ENCODE results near the gene AIP. TPM values are rescaled to one million over a fixed set of nuclear protein-coding genes. Genes with fewer than 3 reads are reported as not detected.

Gene AIP
- total and polyA plus RNA-seq, 9 of the 15 experiments (the other 6 are each of a cell fraction or from before 2014, with no cell fraction given): 5.2 to 92.5 (median 52.7) TPM

DNA sequence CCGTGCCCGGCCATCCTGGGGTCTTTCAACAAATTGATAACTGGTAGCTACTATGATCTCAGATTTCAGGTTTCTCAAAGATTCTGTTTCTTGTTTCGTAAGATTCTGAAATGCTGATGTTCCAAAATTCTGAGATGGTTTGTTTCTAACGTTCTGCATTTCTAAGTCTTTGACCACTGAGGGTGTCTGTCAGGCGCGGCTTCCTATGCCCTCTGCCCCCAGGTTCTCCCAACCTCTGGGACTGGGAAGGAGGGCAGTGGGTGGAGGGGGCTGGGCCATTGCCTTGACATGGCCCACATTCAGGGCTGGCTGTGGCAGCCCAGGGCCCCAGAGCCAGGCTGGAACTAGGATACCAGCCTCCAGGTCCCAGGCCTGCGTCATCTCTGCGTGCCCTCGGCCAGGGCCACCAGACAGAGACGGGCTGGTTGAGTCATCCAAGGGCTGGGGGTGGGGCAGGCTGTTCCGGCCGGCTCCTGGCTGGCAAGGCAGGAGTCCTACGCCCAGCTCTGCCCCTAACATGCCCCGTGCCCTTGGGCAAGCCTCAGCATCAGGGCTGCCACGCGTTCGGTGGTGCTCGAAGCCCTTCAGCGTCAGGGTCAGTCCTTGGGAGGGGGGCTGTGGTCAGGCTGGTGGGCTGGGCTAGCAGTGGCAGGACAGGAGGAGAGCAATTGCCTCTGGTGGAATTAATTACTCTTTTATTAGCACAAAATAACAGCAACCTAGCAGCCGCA, 19.0 kb upstream of the AIP start (continued):
- TF ChIP-seq MAZ (CRISPR knock-in tag; conservative IDR thresholded peaks at IDR 0.05 in 1 of 2, IDR thresholded peaks at IDR 0.05 in 1 of 2): no peak; a peak in 2 of 4 replicates
- no peak for TF ChIP-seq SREBF1 (IDR thresholded peaks at IDR 0.05; ENCODE audit: borderline replicate concordance, low read depth, low read length)
- TF ChIP-seq, protein P1, sequence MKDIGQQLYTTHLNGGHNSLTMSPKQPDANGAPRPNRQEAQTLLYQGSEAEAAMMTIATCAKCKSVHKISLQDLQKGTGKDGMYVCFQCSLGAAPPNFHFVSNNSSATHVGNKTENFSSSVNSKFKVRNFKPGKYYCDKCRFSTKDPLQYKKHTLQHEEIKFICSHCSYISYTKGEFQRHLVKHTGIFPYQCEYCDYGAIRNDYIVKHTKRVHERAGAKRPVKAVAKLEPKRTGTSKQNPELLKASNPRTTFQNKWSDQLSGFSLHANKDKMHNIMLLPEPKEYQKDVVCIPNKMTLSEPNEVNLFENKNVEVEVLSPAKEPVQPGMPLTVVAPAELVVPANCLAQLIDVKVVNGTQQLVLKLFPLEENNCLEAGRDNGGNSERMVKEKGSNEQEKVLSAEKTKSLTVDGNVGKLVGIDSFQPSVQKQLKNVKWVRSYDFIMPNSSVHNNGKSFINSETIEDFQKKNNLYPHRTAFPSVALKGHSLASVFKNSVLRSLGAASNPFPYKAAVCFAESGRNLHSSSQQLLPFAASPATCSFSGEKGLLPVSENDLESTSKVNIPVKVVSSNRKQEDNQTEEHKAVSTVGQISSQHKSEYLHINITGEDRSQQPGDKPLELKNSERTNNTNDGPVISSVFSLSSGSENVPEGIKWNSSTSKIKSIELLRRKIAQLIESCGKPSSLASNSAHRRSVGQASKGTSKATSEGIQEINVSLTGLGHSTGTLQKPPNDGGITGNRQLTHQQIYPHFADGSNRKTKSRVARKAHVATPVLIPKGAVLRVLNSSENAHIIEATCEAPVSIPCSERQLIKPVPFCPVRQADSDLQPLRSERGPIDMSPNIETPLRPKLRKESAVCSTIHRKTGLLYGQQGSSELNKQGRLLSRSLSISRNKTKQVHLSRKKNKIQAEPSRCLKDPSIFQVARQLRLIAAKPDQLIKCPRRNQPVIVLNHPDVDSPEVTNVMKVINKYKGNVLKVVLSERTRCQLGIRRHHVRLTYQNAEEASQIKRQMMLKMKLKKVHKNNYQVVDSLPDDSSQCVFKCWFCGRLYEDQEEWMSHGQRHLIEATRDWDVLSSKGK (CRISPR knock-in tag; IDR thresholded peaks at IDR 0.05): no peak
- TF ChIP-seq NONO (IDR thresholded peaks at IDR 0.05; ENCODE audit: low read depth in 2 of 2, low read length in 1 of 2): no peak
- TF ChIP-seq TFAP4 (CRISPR knock-in tag; IDR thresholded peaks at IDR 0.05; ENCODE audit: borderline replicate concordance): peak; percentile 76
- TF ChIP-seq, protein P2, sequence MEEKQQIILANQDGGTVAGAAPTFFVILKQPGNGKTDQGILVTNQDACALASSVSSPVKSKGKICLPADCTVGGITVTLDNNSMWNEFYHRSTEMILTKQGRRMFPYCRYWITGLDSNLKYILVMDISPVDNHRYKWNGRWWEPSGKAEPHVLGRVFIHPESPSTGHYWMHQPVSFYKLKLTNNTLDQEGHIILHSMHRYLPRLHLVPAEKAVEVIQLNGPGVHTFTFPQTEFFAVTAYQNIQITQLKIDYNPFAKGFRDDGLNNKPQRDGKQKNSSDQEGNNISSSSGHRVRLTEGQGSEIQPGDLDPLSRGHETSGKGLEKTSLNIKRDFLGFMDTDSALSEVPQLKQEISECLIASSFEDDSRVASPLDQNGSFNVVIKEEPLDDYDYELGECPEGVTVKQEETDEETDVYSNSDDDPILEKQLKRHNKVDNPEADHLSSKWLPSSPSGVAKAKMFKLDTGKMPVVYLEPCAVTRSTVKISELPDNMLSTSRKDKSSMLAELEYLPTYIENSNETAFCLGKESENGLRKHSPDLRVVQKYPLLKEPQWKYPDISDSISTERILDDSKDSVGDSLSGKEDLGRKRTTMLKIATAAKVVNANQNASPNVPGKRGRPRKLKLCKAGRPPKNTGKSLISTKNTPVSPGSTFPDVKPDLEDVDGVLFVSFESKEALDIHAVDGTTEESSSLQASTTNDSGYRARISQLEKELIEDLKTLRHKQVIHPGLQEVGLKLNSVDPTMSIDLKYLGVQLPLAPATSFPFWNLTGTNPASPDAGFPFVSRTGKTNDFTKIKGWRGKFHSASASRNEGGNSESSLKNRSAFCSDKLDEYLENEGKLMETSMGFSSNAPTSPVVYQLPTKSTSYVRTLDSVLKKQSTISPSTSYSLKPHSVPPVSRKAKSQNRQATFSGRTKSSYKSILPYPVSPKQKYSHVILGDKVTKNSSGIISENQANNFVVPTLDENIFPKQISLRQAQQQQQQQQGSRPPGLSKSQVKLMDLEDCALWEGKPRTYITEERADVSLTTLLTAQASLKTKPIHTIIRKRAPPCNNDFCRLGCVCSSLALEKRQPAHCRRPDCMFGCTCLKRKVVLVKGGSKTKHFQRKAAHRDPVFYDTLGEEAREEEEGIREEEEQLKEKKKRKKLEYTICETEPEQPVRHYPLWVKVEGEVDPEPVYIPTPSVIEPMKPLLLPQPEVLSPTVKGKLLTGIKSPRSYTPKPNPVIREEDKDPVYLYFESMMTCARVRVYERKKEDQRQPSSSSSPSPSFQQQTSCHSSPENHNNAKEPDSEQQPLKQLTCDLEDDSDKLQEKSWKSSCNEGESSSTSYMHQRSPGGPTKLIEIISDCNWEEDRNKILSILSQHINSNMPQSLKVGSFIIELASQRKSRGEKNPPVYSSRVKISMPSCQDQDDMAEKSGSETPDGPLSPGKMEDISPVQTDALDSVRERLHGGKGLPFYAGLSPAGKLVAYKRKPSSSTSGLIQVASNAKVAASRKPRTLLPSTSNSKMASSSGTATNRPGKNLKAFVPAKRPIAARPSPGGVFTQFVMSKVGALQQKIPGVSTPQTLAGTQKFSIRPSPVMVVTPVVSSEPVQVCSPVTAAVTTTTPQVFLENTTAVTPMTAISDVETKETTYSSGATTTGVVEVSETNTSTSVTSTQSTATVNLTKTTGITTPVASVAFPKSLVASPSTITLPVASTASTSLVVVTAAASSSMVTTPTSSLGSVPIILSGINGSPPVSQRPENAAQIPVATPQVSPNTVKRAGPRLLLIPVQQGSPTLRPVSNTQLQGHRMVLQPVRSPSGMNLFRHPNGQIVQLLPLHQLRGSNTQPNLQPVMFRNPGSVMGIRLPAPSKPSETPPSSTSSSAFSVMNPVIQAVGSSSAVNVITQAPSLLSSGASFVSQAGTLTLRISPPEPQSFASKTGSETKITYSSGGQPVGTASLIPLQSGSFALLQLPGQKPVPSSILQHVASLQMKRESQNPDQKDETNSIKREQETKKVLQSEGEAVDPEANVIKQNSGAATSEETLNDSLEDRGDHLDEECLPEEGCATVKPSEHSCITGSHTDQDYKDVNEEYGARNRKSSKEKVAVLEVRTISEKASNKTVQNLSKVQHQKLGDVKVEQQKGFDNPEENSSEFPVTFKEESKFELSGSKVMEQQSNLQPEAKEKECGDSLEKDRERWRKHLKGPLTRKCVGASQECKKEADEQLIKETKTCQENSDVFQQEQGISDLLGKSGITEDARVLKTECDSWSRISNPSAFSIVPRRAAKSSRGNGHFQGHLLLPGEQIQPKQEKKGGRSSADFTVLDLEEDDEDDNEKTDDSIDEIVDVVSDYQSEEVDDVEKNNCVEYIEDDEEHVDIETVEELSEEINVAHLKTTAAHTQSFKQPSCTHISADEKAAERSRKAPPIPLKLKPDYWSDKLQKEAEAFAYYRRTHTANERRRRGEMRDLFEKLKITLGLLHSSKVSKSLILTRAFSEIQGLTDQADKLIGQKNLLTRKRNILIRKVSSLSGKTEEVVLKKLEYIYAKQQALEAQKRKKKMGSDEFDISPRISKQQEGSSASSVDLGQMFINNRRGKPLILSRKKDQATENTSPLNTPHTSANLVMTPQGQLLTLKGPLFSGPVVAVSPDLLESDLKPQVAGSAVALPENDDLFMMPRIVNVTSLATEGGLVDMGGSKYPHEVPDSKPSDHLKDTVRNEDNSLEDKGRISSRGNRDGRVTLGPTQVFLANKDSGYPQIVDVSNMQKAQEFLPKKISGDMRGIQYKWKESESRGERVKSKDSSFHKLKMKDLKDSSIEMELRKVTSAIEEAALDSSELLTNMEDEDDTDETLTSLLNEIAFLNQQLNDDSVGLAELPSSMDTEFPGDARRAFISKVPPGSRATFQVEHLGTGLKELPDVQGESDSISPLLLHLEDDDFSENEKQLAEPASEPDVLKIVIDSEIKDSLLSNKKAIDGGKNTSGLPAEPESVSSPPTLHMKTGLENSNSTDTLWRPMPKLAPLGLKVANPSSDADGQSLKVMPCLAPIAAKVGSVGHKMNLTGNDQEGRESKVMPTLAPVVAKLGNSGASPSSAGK (IDR thresholded peaks at IDR 0.05): peak; percentile 87
- no peak for TF ChIP-seq POU5F1 (IDR thresholded peaks at IDR 0.05; ENCODE audit: borderline replicate concordance, low read depth, low read length, partially characterized antibody)

All from K562 (cell line).